Fibroblast of skin of back (primary cell): ENCODE measurements around the gene EOLA1.
A peak's percentile ranks its signal among the peaks of the same experiment; 100 is the strongest.
"Not testable (repeated sequence)": the region's sequence is repeated elsewhere in the genome, so short reads cannot be mapped to it uniquely, and the experiment has no call there.

Source experiments
- DNase-seq: peaks from one replicate; pipeline ENCODE4 v3.0.0-alpha.2; 2013

Gene EOLA1

DNA sequence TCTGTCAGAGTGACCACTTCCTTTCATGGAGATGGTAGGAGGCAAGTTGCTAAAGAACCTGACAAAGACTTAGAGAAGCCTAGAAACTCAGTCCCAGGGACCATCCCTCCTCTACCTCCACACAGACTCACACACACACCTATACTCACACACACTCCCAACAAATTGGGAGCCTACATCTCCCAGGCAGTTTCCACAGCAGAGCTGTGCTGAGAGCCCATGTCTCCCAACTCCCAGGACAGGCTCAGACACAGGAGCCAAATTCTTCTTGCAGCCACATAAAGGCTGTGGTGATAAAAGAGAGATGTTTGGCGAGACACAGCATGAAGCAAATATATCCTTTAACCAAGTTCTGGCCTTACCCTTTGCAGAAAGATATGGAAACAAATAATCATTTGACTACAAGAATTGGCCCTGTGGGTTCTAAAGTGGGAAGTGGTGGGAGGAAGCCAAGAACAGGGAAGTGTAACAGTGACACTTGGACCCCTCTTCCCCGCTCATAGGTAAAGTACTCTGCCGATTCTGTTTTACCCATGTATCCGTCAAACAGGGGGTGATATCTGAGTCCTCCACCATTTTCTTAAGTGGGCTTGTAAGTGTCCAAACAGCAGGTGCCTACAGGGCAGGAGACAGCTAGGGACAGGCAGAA, 24.7 kb upstream of the EOLA1 start:
- DNase-seq = no peak

DNA sequence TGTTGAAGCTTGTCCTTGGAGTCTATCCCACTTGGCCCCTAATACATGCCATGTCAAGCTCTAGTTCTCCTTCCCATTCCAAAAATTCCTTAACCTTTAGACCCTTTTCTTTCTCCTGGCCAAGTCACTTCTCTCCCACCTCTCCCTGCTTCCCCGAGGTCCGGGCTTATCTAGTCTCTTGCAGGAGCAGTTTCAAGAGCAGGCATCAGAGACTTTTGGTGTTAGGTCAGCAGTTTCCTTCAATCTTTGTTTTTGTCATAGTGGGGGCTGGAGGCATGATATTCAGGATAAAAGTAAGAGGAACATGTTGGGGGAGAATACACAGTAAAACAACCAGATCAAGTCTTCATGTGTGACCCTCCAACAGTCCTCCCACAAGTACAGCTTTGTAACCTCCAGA, 24.2 kb upstream of the EOLA1 start:
- DNase-seq = no peak

DNA sequence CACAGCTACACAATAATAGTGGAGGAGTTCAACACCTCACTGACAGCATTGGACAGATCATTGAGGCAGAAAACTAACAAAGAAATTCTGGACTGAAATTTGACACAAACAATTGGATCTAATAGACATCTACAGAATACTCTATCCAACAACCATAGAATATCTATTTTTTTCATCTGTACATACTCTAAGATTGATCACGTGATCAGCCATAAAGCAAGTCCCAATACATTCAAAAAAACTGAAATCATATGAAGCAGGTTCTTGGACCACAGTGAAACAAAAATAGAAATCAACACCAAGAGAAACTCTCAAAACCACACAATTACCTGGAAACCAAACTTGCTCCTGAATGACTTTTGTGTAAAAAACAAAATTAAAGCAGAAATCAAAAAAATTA, 23.5 kb upstream of the EOLA1 start:
- DNase-seq = no peak

DNA sequence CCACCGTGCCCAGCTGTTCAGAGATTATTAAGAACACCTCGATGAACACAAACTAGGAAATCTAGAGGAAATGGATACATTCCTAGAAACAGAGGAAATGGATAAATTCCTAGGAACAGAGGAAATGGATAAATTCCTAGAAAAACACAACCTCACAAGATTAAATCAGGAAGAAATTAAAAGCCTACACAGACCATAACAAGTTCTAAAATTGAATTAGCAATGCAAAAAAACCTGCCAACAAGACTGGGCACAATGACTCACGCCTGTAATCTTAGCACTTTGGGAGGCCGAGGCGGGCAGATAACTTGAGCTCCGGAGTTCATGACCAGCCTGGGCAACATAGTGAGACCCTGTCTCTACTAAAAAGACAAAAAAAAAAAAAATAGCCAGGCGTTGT, 22.6 kb upstream of the EOLA1 start:
- DNase-seq = no peak

DNA sequence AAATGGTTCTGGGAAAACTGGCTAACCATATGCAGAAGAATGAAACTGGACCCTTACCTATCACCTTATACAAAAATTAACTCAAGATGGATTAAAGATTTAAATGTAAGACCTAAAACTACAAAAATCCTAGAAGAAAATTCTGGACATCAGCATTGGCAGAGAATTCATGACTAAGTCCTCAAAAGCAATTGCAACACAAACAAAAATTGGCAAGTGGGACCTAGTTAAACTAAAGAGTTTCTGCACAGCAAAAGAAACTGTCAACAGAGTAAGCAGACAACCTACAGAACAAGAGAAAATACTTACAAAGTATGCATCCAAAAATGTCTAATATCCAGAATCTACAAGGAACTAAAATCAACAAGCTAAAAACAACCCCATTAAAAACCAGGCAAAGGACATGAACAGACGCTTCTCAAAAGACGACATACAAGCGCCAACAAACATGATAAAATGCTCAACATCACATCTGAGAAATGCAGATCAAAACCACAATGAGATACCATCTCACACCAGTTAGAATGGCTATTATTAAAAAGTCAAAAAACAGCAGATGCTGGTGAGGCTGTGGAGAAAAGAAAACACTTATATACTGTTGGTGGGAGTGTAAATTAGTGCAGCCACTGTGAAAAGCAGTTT, 20.1 kb upstream of the EOLA1 start:
- DNase-seq = not testable (repeated sequence)

DNA sequence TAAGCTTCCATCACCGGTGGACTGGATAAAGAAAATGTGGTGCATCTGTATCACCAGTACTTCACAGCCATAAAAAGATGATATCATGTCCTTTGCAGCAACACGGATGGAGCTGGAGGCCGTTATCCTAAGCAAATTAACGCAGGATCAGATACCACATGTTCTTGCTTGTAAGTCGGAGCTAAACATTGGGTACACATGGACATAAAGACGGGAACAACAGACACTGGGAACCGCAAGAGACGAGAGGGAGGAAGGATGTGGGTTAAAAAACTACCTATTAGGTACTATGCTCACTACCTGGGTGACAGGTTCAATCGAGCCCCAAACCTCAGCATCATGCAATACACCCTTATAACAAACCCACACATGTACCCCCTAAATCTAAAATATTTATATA, 19.4 kb upstream of the EOLA1 start:
- DNase-seq = no peak

DNA sequence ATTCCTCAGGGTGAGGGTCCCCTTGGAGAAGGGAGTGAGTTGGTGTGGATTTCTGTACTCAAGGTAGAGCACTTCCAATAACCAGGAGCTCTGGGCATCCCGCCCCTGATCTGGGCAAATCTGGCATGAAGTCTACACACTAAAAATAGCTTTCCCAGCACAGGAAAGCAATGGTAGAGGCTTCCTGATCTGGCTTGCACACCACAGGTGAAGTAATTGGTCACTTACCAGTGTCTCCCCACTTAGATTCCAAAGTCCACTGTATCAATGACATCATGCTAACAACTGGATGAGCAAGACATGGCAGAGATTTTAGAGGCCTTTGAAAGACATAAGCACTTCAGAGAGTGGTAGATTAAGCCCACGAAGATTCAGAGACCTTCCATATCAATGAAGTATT, 17.9 kb upstream of the EOLA1 start:
- DNase-seq = no peak

DNA sequence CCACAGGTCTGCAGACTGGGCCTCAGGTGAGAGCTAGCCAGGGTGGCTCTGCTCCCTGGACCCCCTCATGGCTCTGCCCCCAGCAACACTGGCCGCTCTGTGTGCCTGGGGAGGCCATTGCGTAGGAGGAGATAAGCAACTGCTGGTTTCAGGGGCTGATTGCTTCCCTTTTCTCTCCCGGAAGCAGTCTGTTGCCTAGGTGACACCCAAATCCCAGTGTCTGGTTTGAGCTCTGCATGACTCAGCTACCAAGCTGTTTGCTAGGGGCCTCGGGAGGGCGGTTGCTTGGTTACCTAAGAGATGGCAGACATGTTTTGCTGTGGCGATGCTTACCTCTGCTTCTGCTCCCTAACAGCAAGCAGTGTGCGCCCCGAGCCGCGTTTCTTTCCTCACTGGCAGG, 15.4 kb upstream of the EOLA1 start:
- DNase-seq = peak; percentile 72

DNA sequence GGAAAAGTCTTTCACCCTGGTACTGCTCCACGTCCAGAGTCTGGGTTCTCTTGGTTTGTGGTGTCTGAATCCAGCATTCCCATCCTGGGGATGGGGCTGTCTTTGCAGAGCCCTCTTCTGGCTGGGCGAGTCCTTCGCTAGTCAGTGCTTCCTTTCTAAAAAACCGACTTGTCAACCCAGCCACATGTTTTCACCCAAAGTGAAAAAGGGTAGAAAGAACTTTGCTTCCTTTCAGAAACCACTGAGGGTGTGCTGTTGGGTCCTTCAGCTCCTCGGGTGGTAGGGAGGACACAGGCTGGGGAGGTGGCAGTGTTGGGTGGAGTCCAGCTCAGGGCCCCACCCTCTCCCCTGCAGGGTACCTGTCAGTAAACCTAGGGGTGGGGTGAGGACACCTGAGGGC, 14.9 kb upstream of the EOLA1 start:
- not testable (repeated sequence) for DNase-seq

DNA sequence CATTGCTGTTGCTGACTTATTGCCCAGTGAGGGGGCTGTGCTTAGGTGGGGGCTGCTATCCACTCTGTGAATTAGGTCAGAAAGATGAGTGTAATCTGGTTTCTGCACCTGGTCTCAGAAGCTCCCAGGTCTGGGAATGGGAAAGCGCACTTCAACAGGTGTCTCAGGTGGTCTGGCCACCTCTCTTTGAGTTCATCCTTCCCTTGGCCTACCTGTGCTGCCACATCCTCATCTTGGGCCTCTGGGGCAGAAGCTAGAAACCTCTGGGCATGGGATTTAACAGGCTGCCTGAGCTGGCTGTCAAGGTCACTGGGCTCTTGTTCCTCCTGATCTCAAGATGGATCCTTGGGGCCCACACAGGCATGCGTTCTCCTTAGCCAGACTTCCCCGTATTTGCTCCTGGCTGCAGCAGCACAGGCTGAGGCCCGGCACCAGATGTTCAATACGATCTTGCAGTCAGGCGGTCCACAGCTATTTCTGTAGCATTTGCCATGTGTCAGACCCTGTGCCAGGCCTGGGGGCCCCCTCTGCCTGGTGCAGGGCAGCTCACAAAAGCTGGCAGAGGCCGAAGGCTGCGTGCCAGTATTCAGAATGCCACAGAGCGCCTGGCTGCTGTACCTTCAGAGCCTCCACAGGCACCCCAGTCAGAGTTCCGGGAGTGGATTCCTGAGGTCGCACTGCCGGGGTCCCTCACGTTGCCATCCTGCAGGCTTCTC, 14.3 kb upstream of the EOLA1 start:
- not testable (repeated sequence) for DNase-seq

DNA sequence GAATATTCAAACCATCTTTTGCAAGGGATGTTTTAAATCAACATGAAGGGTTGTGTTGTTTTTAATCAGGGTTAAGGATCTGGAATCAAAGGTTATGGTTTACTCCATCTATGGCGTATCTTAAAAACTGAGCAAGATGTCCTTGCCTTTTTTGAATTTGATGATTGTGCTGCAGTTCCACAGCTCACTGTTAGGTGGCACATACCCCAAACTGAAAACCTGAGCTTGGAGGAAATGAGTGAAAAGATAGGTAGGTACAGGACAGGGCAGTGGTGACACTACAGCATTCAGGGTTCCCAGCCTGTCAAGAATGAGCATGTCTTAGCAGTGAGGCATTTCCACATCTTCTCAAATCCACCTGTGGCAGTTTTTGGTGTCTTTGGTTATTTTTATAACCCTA, 13.1 kb upstream of the EOLA1 start:
- DNase-seq = peak; percentile 33

DNA sequence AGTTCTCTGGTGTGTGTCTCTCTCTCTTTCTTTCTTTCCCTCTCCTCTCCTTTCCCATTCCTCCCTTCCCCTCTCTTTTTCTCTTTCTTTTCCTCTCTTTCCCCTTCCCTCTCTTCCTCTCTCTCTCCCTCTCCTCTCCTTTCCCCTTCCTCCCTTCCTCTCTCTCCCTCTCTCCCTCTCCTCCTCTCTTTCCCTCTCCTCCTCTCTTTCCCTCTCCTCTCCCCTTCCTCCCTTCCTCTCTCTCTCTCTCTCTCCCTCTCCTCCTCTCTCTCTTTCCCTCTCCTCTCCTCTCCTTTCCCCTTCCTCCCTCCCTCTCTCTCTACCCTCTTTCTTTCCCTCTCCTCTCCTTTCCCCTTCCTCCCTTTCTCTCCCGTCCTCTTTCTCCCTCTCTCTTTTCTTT, 12.4 kb upstream of the EOLA1 start:
- no peak for DNase-seq

DNA sequence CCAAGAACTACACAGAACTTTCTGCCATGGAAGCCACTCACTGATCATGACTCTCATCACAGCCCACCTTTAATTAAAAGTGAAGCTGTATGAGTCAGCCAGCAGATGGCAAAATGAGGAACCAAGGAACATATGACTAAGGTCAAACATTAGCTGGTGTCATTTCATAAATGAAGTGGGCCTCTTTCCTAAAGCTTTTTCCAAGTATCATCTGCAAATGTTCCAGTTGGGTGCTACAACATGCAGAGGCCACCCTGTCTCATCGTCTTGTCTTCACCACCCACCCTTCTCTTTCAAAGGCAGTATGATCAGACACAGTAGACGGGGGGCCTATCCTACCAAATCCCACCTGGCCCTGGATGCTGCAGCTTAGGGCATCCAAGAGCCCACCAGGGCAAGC, 9.2 kb upstream of the EOLA1 start:
- DNase-seq = no peak

DNA sequence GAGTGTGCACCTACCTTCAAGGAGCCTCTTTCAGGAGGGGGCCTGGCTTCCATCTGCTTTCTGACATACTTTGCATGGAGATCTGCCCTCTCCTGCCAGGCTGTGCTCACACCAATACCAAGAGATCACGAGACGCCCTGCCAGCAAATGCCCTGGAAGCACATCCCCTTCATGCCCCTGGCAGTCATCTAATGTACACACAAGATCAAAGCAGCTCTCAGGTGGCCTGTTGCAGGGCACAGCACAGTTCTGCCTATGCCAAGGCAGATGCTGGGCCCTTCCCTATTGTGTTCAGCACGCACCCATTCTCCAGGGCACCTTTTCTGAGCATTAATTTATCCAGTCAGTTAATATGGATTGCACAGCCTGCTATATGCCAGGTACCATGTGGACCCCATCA, 7.9 kb upstream of the EOLA1 start:
- not testable (repeated sequence) for DNase-seq

DNA sequence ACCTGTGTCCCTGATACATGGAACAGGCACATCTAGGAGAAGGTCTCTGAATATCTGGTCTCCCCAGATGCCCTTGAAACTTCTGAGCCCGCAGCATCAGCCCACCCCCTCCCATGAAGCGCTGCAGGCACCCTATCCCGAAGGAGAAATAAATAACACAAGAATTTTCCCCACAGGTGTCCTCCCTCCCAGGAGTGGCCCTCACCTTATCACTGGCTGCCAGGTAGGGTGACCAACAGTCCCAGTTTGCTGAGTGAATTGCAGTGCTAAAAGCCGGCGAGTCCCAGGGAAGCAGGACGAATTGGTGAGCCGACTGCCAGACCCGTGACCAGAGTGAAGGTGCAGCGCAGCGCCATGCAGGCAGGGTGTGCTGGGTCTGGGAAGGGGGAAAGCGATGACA, 6.8 kb upstream of the EOLA1 start:
- DNase-seq = not testable (repeated sequence)

DNA sequence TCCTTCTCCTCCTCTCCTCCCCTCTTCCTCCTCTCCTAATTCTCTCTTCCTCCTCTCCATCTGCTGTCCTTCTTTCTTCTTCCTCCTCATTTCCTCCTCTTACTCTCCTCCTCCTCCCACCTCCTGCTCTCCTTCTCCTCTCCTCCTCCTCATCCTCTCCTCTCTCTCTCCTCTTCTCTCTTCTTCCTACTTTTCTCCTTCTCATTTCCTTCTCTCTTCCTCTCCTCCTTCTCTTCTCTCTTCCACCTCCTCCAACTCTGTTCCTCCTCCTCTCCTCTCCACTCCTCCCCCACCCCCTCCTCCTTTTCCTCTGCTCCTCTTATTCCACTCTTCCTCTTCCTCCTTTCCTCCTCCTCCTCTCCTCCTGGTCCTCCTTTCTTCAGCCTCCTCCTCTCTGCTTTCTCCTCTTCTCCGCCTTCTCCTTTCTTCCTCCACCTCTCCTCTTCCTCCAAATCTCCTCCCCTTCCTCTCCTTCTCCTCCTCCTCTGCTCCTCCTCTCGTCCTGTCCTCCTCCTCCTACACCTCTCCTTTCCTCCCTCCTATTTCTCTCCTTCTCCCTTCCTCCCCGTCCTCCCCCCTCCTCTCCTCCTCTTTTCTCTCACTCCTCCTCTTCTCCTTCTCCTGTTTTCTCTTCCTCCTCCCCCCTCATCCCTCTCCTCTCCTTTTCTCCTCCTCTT, 5.7 kb upstream of the EOLA1 start:
- DNase-seq = not testable (repeated sequence)

DNA sequence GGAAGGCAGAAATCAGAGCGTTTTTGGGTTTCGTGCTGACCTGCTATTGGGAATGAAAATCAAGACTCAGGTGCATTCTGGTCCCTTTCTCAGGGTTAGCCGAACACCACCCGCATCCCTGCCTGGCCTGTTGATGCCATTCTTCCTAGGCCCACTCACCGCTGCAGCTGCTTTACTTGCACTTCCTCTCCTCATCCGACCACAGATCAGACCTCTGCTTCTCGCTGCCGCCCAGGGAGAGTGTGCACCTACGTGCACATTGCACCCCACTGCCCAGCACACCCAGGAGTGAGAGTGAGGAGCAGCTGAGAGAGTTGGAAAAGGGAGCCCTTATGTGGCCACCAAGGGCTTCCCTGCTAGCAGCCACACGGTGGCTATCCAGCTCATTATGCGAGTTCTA, 3.3 kb upstream of the EOLA1 start:
- not testable (repeated sequence) for DNase-seq

DNA sequence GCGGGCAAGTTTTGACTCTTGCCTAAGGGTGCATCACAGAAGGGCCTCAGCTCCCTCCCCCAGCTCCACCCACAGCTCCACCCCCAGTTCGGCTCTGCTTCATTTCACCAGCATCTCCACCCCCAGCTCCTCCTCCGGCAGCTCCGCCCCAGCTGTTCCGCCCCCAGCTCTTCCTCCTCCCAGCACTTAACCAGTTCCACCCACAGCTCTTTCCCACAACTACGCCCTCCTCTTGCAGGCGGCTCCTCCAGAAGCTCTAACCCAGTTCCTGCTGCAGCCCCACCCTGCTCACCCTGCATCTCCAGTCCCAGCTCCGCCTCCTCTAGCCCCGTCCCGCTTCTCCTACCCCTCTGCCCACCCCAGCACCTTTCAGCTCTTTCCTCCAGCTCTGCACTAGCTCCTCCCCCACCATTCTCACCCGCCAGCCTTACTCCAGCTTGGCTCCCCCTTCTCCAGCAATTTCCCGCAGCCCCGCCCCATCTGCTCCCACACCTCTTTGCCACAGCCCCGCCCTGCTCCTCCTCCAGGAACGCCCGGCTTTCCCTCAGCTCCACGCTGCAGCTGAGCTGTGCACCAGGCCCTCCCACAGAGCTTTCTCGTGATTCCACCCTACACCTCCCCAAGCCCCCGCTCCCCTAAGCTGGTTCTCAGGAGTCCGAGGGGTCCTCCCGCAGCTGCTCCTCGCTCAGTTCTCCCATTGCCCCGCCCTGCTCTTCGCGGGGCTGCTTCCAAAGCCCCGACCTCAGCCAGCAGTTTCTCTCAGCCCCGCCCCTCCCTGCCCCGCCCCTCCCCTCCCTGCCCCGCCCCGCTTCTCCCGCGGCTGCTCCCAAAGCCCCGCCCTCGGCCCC, 1.3 kb upstream of the EOLA1 start:
- DNase-seq = peak; percentile 94

DNA sequence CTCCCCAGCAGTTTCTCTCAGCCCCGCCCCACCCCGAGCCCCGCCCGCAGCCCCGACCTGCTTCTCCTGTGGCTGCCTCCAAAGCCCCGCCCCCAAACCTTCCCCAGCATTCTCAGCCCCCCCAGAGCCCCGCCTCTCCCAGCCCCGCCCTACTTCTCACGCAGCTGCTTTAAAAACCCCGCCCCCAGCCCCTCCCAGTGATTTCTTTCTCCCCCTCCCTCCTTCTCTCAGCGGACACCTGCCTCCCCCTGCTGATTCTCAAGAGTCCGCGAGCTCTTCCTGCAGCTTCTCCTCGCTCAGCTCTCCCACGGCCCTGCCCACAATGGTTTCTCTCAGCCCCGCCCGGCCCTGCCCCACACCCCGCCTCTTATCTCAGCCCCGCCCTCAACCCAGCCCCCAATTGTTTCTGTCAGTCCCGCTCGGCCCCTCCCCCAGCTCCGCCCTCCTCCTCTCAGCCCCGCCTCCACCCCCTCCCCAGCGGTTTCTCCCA, 636 bp upstream of the EOLA1 start:
- peak; percentile 85 for DNase-seq

DNA sequence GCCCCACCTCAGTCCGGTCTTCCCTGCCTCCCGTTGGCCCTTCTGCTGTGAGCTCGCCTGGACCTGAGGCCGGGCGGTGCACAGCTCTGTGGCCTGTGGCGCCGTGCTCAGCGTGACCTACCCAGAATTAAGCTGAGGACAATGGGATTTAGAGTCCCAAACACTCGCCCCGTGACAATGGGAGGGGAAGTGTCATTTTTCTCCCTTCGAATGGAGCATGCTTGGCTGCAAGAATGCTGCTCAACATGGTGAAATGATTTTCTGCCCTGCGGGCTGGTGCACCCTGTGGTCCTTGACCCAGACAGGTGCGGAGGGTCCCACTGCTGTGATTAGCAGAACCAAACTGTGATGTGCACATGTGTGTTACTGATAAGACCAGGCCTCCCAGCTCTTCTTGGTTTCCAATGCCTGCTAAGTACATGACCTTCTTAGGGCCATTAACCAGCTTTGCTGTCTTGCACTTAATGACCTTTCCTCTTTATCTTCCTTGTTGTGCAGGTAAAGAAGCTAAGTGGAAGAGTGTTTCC, 772 bp downstream of the EOLA1 start:
- DNase-seq = no peak

DNA sequence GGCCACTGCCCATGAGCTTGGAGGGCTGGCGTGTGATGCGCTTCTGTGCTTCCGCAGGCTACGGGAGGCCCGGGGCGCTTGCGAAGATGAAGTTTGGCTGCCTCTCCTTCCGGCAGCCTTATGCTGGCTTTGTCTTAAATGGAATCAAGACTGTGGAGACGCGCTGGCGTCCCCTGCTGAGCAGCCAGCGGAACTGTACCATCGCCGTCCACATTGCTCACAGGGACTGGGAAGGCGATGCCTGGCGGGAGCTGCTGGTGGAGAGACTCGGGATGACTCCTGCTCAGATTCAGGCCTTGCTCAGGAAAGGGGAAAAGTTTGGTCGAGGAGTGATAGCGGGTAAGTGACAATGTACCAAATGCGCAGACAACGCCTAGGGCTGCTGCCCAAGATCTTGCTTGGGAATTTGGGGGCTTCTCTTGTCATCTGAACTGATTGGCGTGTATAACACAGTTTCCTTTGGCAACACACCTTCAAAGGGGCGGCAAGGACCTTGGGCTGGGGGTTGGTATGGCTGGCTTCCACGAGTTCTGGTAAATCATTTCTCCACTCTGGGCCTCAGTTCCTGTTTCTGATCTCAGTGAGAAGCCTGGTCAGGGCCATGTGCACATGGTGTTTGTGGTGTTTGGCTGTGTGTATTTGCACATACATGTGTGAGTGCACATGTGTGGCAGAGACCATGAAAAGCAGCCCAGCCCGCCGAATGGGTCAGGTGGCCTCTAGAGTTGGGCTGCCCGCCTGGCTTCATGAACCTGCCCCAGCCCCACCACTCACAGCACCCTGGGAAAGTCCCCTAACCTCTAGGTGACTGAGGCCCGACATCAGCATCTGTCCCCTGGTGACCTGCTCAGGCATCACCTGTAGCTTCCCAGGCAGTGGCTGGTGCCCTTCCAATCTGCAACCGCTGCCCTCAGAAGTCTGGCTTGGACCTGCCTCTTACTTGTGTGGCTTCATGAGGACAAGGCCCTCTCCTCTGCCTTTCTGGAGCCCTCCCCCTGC, 5.0 kb downstream of the EOLA1 start:
- peak; percentile 24 for DNase-seq
